HG03571 (cell line): ENCODE results near the gene EPHA8.

Experiments used
- ATAC-seq: cut with Tn5 transposase; IDR thresholded peaks from one replicate; pipeline ENCODE4 v1.9.1; 2021; ENCODE audit not compliant: unreplicated experiment

Gene EPHA8

DNA sequence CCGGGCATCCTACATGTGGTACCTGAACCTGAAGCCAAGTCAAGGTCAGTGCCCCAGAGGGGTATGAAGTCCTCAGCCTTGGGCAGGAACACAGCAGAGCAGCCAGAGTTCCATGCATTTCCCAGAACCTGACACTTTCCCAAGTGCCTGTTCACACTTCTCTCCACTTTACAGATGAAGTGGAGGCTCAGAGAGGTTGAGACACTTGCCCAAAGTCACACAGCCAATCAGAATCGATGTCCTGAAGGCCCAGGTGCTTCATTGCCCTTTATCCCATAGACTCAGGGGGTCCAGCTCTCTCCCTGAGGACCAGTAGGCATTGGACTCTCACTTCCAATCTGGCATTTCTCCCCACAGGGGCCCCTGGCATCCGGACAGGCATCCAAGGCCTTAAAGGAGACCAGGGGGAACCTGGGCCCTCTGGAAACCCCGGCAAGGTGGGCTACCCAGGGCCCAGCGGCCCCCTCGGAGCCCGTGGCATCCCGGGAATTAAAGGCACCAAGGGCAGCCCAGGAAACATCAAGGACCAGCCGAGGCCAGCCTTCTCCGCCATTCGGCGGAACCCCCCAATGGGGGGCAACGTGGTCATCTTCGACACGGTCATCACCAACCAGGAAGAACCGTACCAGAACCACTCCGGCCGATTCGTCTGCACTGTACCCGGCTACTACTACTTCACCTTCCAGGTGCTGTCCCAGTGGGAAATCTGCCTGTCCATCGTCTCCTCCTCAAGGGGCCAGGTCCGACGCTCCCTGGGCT lies 75.4 kb downstream of the EPHA8 start:
- ATAC-seq, result no peak

DNA sequence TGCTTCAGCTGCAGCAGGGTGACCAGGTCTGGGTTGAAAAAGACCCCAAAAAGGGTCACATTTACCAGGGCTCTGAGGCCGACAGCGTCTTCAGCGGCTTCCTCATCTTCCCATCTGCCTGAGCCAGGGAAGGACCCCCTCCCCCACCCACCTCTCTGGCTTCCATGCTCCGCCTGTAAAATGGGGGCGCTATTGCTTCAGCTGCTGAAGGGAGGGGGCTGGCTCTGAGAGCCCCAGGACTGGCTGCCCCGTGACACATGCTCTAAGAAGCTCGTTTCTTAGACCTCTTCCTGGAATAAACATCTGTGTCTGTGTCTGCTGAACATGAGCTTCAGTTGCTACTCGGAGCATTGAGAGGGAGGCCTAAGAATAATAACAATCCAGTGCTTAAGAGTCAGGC lies 76.0 kb downstream of the EPHA8 start:
- ATAC-seq, result no peak

DNA sequence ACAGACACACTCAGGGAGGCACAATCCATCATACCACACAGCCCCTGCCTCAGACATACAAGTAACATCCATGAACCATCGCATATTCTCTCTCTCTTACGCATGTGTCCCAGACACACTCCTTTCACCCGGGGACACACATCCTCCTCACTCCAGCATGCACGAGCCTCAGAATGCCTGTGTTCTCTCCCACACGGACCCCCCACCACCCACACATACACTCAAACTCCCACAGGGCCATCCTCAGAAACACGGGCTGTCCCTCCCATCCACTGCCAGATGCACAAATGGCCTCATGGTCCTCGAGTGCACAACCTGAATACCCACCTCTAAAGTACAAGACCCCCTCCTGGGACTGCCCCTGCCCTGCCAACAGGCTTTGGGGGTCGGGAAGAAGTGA lies 78.0 kb downstream of the EPHA8 start:
- no peak for ATAC-seq

DNA sequence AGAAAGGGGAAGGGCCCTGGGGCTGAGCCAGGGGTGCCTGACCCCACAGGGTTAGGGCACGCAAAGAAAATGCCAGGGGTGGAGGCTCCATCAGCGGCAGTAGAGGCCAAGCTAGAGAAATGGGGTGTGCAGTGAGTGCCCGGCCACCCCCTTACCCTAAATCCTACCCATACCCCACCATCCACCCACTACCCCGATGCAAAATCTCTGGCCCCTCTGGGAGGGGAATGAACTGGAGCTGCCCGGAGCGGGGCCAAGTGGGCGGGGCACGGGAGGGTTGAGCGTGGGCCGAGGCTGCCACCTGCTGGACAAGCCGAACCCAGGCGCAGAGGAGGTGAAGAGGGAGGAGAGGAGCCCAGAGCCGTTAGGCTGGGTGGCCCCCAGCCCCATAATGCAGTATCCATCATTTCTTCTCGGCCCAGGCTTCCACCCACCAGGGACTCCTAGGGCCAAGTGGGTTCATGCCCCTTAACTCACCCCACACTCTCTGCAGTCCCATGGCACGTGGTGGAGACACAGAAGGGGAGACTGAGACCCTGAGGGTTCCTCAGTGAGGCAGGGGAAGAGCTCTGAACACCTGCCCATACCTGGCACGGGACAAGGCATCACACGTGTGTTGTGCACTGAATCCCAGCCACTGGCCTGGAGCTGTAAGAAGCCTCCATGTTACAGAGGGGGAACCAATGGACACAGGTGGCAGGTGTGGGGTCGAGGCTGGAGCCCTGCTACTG lies 78.8 kb downstream of the EPHA8 start:
- no peak for ATAC-seq

- ATAC-seq, result no peak
Observed at GRCh38 chr1:22643381-22643780, 80.1 kb downstream of the EPHA8 start, which contains the start of gene C1QC. Gene C1QC (plus strand): TSS chr1:22643633. CDS start chr1:22644024, 391 bp downstream.

DNA sequence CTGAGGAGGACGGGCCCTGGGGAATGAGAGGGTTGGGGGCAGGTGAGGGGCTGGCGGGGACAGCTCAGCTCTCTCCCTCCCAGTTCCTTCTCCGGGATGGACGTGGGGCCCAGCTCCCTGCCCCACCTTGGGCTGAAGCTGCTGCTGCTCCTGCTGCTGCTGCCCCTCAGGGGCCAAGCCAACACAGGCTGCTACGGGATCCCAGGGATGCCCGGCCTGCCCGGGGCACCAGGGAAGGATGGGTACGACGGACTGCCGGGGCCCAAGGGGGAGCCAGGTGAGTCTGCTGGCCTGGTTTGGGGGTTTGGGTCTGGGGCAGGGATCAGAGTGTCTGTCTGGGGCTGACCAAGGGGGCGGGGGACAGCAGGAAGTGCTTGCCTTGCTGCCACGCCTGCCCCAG lies 80.6 kb downstream of the EPHA8 start:
- ATAC-seq, result no peak

GRCh38 chr1:22645931-22646330 lies 82.6 kb downstream of the EPHA8 start:
- no peak for ATAC-seq

- ATAC-seq, result no peak
Observed at GRCh38 chr1:22646384-22646783, 83.1 kb downstream of the EPHA8 start.

GRCh38 chr1:22650089-22650693 lies 86.9 kb downstream of the EPHA8 start:
- ATAC-seq, result no peak

DNA sequence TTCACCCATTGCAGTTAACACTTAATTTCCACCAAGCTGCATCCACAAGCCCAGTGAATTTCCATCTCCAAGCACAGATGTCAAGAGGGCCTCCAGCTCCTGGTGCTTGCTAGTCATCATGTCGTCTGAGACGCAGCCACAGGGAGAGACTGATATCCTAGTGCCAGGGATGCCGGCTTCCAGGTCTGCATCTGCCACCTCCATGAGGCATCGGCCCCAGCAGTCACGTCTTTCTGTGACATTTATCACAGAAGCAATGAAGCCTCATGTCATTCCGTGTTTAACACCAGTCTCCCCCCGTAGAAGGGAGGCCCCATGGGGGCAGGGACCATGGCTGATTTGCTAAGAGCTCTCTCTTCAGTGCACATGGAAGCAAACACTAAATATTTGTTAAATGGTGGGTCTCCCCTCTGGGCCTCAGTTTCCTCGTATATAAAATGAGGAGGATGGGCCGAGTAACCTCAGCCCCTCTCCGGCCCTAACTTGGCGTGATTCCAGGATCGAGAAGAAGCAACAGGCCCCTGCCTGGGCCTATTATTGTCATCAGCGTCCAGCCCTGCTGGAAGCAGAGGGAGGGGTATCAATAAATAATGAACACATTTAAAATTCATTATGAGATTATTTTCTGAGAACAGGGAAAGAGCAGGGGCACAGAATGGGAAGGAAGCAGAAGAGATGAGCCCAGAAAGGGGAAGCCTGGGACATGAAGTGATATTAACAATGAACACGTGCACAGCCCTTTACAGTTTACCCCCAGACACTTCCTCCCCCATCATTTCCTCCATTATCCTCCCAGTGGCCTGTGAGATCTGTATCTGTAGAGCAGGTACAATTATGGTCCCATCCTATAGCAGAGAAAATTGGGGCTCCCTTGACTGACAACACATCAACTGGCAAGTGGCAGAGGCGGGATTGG lies 88.9 kb downstream of the EPHA8 start:
- ATAC-seq, result no peak

DNA sequence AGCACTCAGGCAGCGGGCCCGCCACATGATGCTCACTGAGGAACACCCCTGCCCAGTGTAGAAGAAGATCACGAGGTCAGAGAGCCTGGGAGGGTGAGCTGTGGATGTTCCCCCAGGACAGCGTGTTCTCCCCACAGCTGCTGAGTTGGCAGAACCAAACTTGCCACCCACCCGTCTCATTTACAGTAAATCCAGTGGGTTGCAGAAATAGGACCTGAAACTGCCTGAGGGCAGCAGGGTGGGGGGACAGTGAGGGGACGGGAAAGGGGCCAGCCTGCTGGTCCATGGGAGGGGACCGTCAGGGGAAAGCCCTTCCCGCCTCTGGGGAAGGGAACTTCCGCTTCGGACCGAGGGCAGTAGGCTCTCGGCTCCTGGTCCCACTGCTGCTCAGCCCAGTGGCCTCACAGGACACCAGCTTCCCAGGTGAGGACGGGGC lies 89.6 kb downstream of the EPHA8 start, which contains the start of gene C1QB:
TSS of gene C1QB (plus strand) at position 356 of the 436 bp plus-strand sequence. CDS start 6,227 bp downstream, outside the sequence.
- ATAC-seq, result no peak
